GM10266 (cell line): Measurements from ENCODE around the gene ZNF407.

Experiments
- DNase-seq: peaks from one replicate; pipeline ENCODE4 v3.0.0; 2012; ENCODE audit errors: extremely low spot score
- CTCF ChIP-seq: IDR thresholded peaks from 2 replicates; pipeline ENCODE4 v1.5.1; 2012; ENCODE audit warnings: mild to moderate bottlenecking, low read depth; ENCODE audit not compliant: control insufficient read depth, insufficient read depth; ENCODE audit errors: missing control alignments

The ZNF407 gene

DNA sequence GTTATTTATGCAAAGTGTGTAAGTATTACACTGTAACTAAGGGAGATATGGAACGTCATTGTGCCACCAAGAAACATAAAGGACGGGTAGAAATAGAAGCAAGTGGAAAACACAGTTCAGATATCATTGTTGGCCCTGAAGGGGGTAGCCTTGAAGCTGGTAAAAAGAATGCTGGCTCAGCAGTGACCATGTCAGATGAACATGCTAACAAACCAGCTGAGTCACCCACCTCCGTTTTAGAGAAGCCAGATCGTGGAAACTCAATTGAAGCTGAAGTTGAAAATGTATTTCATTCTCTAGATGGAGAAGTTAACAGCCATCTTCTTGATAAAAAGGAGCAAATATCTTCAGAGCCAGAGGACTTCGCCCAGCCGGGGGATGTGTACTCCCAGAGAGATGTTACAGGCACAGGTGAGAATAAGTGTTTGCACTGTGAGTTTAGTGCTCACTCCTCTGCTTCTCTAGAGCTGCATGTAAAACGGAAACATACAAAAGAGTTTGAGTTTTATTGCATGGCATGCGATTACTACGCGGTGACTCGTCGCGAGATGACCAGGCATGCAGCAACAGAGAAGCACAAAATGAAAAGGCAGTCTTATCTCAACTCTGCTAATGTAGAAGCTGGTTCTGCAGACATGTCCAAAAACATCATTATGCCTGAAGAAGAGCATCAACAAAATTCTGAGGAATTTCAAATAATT lies 36.1 kb downstream of the ZNF407 start:
- no peak for DNase-seq

DNA sequence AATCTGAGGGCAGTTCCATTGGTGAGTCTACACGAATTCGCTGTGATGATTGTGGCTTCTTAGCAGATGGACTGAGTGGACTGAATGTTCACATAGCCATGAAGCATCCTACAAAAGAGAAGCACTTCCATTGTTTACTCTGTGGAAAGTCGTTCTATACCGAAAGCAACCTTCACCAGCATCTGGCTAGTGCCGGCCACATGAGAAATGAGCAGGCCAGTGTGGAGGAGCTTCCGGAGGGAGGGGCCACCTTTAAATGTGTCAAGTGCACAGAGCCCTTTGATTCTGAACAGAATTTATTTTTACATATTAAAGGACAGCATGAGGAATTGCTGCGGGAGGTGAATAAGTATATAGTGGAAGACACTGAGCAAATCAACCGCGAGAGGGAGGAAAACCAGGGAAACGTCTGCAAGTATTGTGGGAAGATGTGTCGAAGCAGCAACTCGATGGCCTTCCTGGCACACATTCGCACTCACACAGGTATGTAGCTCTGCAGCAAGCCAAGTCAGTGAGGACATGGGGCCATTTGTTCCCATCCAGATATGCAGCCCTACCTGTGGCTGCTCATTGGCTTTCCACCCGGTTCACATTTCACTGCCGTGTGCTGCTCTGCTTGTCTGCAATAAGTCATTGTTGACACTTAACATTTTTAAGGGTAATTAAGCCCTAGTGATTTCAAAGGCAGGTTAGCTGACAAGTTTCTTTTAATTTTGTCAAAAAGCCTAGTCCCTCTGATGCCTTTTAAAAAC lies 37.7 kb downstream of the ZNF407 start:
- TF ChIP-seq CTCF: no peak
- DNase-seq: no peak

More for the DNA sequence above, 36.1 kb downstream of the ZNF407 start:
- no peak for TF ChIP-seq CTCF

DNA sequence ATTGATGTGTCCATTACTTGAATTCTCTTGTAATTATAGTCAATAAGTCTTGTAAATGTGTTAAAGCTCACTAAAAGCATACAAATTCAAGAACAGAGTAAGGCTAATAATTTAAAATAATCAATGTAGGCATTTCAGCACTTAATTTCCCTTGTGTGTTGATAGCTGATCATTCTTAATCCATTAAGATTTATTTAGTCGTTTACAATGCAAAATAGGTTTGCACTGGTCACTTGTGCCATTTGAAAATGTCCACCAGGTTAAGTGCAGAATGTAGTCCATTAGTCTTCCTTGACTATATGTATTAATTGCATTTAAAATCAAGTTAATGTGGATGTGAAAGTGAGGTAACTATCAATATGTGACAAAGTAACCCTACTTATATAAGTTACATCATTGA lies 39.4 kb downstream of the ZNF407 start:
- no peak for TF ChIP-seq CTCF

GRCh38 chr18:74638210-74638609 lies 40.5 kb downstream of the ZNF407 start:
- TF ChIP-seq CTCF: no peak

More for the DNA sequence above, 39.4 kb downstream of the ZNF407 start:
- no peak for DNase-seq

DNA sequence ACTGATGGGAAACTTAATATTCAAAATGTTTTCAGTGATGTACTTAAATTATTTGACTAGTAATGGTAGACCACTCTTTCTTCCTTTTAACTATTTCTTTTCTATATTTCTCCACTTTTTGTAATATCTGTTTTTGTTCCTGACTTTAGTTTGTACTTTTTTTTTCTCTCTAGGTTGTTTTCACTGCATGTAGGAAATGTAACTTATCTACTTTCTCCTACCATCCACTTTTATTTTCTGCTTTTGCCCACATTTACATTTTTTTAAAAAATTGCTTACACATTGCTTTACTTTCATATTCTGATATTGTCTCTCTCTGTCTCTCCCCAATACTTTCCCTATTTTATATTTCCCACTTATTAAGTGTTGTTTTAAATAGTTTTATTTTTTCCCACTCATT lies 47.0 kb downstream of the ZNF407 start:
- no peak for DNase-seq
- TF ChIP-seq CTCF: no peak

More at GRCh38 chr18:74638210-74638609, 40.5 kb downstream of the ZNF407 start:
- no peak for DNase-seq

DNA sequence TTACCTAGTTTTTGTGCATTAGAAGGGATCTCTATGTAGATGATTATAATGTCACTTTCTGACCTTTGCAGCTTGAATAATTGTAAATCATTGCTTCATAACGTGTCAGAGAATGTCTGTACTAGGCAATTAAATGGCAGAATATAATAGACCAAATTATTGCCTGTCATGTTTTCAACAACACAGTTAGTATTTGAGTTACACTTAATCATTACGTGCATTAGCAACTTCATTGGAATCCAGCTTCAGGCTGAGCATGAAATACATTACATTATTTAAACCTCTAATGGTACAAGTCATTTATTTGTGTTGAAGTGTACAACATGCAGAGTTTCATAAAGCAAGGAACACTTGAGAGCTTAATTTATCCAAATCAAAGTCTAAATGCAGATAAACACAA lies 48.0 kb downstream of the ZNF407 start:
- no peak for DNase-seq

More for the DNA sequence above, 48.0 kb downstream of the ZNF407 start:
- TF ChIP-seq CTCF: no peak
